ENCODE data around the gene CMSS1.

CMSS1 gene

DNA sequence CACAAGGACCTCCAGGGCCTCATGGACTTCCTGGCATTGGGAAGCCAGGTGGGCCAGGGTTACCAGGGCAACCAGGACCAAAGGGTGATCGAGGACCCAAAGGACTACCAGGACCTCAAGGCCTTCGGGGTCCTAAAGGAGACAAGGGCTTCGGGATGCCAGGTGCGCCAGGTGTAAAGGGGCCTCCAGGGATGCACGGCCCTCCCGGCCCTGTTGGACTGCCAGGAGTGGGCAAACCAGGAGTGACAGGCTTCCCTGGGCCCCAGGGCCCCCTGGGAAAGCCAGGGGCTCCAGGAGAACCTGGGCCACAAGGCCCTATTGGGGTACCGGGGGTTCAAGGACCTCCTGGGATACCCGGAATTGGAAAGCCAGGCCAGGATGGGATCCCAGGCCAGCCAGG, 23.2 kb upstream of the CMSS1 start:
- TF ChIP-seq, protein P1, sequence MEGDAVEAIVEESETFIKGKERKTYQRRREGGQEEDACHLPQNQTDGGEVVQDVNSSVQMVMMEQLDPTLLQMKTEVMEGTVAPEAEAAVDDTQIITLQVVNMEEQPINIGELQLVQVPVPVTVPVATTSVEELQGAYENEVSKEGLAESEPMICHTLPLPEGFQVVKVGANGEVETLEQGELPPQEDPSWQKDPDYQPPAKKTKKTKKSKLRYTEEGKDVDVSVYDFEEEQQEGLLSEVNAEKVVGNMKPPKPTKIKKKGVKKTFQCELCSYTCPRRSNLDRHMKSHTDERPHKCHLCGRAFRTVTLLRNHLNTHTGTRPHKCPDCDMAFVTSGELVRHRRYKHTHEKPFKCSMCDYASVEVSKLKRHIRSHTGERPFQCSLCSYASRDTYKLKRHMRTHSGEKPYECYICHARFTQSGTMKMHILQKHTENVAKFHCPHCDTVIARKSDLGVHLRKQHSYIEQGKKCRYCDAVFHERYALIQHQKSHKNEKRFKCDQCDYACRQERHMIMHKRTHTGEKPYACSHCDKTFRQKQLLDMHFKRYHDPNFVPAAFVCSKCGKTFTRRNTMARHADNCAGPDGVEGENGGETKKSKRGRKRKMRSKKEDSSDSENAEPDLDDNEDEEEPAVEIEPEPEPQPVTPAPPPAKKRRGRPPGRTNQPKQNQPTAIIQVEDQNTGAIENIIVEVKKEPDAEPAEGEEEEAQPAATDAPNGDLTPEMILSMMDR (IDR thresholded peaks at IDR 0.05; ENCODE audit: low read depth, low read length): no peak

DNA sequence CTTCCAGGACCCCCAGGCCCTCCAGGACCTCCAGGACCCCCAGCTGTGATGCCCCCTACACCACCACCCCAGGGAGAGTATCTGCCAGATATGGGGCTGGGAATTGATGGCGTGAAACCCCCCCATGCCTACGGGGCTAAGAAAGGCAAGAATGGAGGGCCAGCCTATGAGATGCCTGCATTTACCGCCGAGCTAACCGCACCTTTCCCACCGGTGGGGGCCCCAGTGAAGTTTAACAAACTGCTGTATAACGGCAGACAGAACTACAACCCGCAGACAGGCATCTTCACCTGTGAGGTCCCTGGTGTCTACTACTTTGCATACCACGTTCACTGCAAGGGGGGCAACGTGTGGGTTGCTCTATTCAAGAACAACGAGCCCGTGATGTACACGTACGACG, 22.1 kb upstream of the CMSS1 start:
- DNase-seq (ENCODE audit: extremely low read depth, low read depth): no peak
- TF ChIP-seq, protein P1 (IDR thresholded peaks at IDR 0.05; ENCODE audit: low read depth, low read length): no peak

More for the DNA sequence above, 23.2 kb upstream of the CMSS1 start:
- no peak for DNase-seq (ENCODE audit: extremely low read depth, low read depth)

DNA sequence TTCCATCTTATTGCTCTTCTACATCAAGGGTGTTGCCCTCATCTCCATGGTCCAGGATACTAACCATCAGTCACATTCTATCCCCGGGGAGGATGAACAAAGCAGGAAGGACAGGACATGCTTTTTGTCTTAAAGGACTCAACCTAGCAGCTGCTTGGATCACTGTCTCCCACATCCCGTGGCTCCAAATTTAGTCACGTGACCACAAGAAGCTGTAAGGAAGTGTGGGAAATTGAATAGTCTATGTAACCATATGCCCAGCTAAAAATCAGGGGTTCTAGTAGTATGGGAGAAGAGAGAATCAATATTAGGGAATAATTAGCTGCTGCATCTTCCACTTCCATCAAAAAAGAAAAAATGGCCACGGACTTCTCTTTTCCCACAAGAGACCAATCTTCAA, 18.2 kb upstream of the CMSS1 start:
- TF ChIP-seq, protein P1 (IDR thresholded peaks at IDR 0.05; ENCODE audit: low read depth, low read length): no peak
- DNase-seq (ENCODE audit: extremely low read depth, low read depth): no peak

DNA sequence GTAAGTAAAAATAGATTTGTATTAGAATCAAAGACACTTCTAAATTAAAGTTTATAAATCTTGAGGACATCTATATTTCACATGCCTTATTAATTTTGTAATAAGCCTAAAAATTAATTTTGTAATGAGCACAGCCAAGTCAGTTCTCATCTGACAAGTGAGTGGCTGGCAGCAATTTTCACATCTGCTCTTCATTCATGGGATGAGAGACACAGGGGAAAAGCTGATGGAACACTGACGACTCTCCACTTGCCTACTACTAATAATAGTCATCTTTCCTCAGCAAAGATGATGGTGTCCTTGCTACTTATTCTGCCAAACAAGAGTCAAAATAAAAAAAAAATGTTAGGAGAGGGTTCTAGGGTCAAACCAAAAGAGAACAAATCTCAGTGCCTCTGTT, 14.4 kb upstream of the CMSS1 start:
- TF ChIP-seq, protein P1 (IDR thresholded peaks at IDR 0.05; ENCODE audit: low read depth, low read length): no peak
- no peak for DNase-seq (ENCODE audit: extremely low read depth, low read depth)

DNA sequence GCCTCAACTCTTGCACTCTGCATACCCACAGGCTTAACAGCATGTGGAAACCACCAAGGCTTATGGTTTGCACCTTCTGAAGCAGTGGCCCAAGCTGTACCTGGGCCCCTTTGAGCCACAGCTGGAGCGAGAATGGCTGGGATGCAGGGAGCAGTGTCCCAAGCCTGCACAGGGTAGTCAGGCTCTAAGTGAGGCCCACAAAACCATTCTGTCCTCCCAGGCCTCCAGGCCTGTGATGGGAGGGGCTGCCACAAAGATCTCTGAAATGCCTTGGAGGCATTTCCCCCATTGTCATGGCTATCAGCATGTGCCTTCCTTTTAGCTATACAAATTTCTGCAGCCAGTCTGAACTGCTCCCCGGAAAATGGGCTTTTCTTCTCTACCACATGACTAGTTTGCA, 12.5 kb upstream of the CMSS1 start:
- TF ChIP-seq, protein P1 (IDR thresholded peaks at IDR 0.05; ENCODE audit: low read depth, low read length): no peak

DNA sequence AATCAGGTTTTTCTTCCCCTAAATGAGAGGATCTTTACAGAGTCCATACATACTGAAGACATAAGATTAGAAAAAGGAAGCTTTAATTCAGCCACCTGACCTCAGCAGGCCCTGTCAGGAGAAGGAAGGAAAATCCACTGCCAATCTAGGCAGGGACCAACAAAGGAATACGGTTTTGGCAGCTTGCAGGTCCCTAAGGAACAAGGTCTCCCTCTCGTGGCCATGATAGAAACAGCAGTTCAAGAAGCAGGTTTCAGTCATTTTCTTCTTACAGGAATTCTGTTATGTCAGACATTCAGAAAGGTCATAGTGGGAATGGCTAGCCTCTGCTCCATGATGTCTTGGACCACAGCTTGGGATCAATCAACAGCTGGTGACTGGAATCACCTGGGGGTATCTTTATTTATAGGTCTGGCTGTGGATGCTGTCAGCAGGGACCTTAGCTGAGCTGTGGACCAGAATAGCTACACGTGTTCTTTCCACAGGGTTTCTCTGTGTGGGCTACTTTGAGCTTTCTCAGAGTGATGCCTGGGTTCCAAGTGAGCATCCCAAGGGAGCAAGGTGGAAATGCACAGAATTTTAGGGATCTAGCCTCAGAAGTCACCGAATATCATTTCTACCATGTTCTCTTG, 9.4 kb upstream of the CMSS1 start:
- DNase-seq (ENCODE audit: extremely low read depth, low read depth): peak; percentile 62
- TF ChIP-seq, protein P1 (IDR thresholded peaks at IDR 0.05; ENCODE audit: low read depth, low read length): peak; percentile 88

More for the DNA sequence above, 12.5 kb upstream of the CMSS1 start:
- no peak for DNase-seq (ENCODE audit: extremely low read depth, low read depth)

DNA sequence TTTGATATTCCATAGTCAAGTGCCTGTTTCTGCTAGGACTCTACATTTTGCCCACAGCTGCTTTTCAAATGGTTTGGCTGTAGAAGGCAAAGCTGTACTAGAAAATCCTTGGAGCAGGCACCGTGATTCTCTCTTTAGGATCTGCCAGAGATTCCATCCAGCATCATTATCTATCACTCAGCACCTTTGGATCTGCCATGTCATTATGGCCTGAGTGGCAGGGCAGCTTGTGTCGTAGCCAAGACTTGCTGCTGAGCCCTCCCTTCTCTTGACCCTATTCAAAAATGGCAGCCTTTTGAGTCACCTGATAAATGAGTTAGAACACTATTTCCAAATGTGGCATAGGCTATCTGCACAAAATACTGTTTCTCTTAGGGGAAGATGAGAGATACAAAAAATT, 8.1 kb upstream of the CMSS1 start:
- DNase-seq (ENCODE audit: extremely low read depth, low read depth): no peak
- TF ChIP-seq, protein P1 (IDR thresholded peaks at IDR 0.05; ENCODE audit: low read depth, low read length): no peak

Measured in AG09319 (cell line).